Effector memory CD4-positive, alpha-beta T cell (primary cell): ENCODE results near the gene SIRT3.

Source experiments
- DNase-seq, 3 donors: peaks; one replicate each; pipeline ENCODE4 v3.0.0-alpha.2; 2020
- H3K27ac ChIP-seq: 2 replicates; pipeline ENCODE4 v1.7.0; 2013; ENCODE audit warnings: mild to moderate bottlenecking, low read length, moderate library complexity; ENCODE audit not compliant: insufficient read depth, poor library complexity, severe bottlenecking
- H3K27me3 ChIP-seq: replicated peaks from 2 replicates; pipeline ENCODE4 v1.7.0; 2013; ENCODE audit warnings: mild to moderate bottlenecking, low read length; ENCODE audit not compliant: insufficient read depth, control insufficient read depth, poor library complexity, severe bottlenecking
- H3K36me3 ChIP-seq: 2 replicates; pipeline ENCODE4 v1.7.0; 2013; ENCODE audit warnings: mild to moderate bottlenecking, low read length, moderate library complexity; ENCODE audit not compliant: control insufficient read depth, insufficient read depth
- H3K4me1 ChIP-seq: 2 replicates; pipeline ENCODE4 v1.7.0; 2013; ENCODE audit warnings: low read length, mild to moderate bottlenecking; ENCODE audit not compliant: control insufficient read depth, insufficient read depth, poor library complexity, severe bottlenecking
- H3K4me3 ChIP-seq: 2 replicates; pipeline ENCODE4 v1.7.0; 2013; ENCODE audit warnings: low read length, low read depth, mild to moderate bottlenecking; ENCODE audit not compliant: insufficient read depth, poor library complexity, severe bottlenecking
- H3K9me3 ChIP-seq: 2 replicates; pipeline ENCODE4 v1.7.0; 2013; ENCODE audit warnings: mild to moderate bottlenecking, low read length, moderate library complexity; ENCODE audit not compliant: control insufficient read depth

SIRT3 gene

GRCh38 chr11:209275-210121 lies 26.6 kb downstream of the SIRT3 start:
- no peak for DNase-seq

GRCh38 chr11:208917-209260 lies 27.3 kb downstream of the SIRT3 start:
- peaks cover 58% of the 10 kb centered on the region for H3K36me3 ChIP-seq
- peak overlapping the region; percentile 87 for H3K4me3 ChIP-seq

More at GRCh38 chr11:209275-210121, 26.6 kb downstream of the SIRT3 start:
- no peaks in the 10 kb centered on the region for H3K27me3 ChIP-seq
- H3K9me3 ChIP-seq, result no peaks in the 10 kb centered on the region
- peaks cover 33% of the 10 kb centered on the region for H3K4me1 ChIP-seq
- H3K36me3 ChIP-seq, result peaks cover 59% of the 10 kb centered on the region
- H3K4me3 ChIP-seq, result peak overlapping the region; percentile 87
- peak overlapping the region; percentile 95 for H3K27ac ChIP-seq

GRCh38 chr11:208181-208916 lies 27.8 kb downstream of the SIRT3 start:
- no peaks in the 10 kb centered on the region for H3K27me3 ChIP-seq
- peak overlapping the region; percentile 87 for H3K4me3 ChIP-seq
- no peaks in the 10 kb centered on the region for H3K9me3 ChIP-seq
- DNase-seq, result peak; percentile 71 to 74 (median 73)
- peak overlapping the region; percentile 95 for H3K27ac ChIP-seq
- H3K4me1 ChIP-seq, result peaks cover 33% of the 10 kb centered on the region
- peaks cover 58% of the 10 kb centered on the region for H3K36me3 ChIP-seq

More at GRCh38 chr11:208917-209260, 27.3 kb downstream of the SIRT3 start:
- no peak for DNase-seq
- no peaks in the 10 kb centered on the region for H3K9me3 ChIP-seq
- H3K4me1 ChIP-seq, result peaks cover 33% of the 10 kb centered on the region
- H3K27me3 ChIP-seq, result no peaks in the 10 kb centered on the region
- H3K27ac ChIP-seq, result peak overlapping the region; percentile 95

- Histone ChIP-seq H3K9me3 (no peaks in the 10 kb centered on the region), H3K36me3 (peaks cover 58% of the 10 kb centered on the region), H3K27me3 (no peaks in the 10 kb centered on the region), H3K27ac (peak overlapping the region; percentile 95), H3K4me1 (peaks cover 37% of the 10 kb centered on the region), H3K4me3 (peak overlapping the region; percentile 87)
- no peak for DNase-seq
Measured at GRCh38 chr11:207863-208180, 28.3 kb downstream of the SIRT3 start.

GRCh38 chr11:207208-207862 lies 28.8 kb downstream of the SIRT3 start, which contains the start of the genes BET1L and RIC8A:
Gene BET1L (minus strand): TSS chr11:207399. CDS start chr11:207321, 78 bp downstream.
Gene RIC8A (plus strand): TSS chr11:207708. CDS start chr11:208855, 1,147 bp downstream.
- peaks cover 37% of the 10 kb centered on the region for H3K4me1 ChIP-seq
- peak within 1 kb of the TSS; percentile 87 for H3K4me3 ChIP-seq
- no peaks in the 10 kb centered on the region for H3K27me3 ChIP-seq
- H3K27ac ChIP-seq, result peak within 1 kb of the TSS; percentile 95
- H3K9me3 ChIP-seq, result no peaks in the 10 kb centered on the region
- H3K36me3 ChIP-seq, result peaks cover 55% of the 10 kb centered on the region
- DNase-seq, result peak; percentile 97

GRCh38 chr11:206526-207207 lies 29.5 kb downstream of the SIRT3 start:
- no peaks in the 10 kb centered on the region for H3K9me3 ChIP-seq
- peaks cover 49% of the 10 kb centered on the region for H3K36me3 ChIP-seq
- no peak for DNase-seq
- H3K27ac ChIP-seq, result peak overlapping the region; percentile 90
- H3K4me3 ChIP-seq, result peak overlapping the region; percentile 78
- no peaks in the 10 kb centered on the region for H3K27me3 ChIP-seq
- peaks cover 40% of the 10 kb centered on the region for H3K4me1 ChIP-seq

GRCh38 chr11:206002-206384 lies 30.1 kb downstream of the SIRT3 start:
- Histone ChIP-seq H3K36me3 (peaks cover 42% of the 10 kb centered on the region), H3K27me3 (no peaks in the 10 kb centered on the region), H3K4me1 (peaks cover 41% of the 10 kb centered on the region), H3K9me3 (no peaks in the 10 kb centered on the region), H3K27ac (peak overlapping the region; percentile 90), H3K4me3 (peak overlapping the region; percentile 78)
- DNase-seq, result no peak

- Histone ChIP-seq H3K4me1 (peaks cover 41% of the 10 kb centered on the region), H3K27me3 (no peaks in the 10 kb centered on the region), H3K27ac (no peak overlapping the region), H3K9me3 (no peaks in the 10 kb centered on the region), H3K36me3 (peaks cover 36% of the 10 kb centered on the region), H3K4me3 (peak overlapping the region; percentile 78)
- no peak for DNase-seq
Measured at GRCh38 chr11:205221-206001, 30.7 kb downstream of the SIRT3 start.

- H3K27me3 ChIP-seq, result no peaks in the 10 kb centered on the region
- peaks cover 29% of the 10 kb centered on the region for H3K36me3 ChIP-seq
- H3K9me3 ChIP-seq, result no peaks in the 10 kb centered on the region
- no peak overlapping the region for H3K27ac ChIP-seq
- no peak overlapping the region for H3K4me3 ChIP-seq
- peaks cover 33% of the 10 kb centered on the region for H3K4me1 ChIP-seq
- DNase-seq, result no peak
Measured at GRCh38 chr11:204587-205109, 31.5 kb downstream of the SIRT3 start.
